HL-60/S4 (cell line): ENCODE measurements around the gene CLIC3.

Experiments used
- in situ Hi-C: fragments of 300-500 bp; cut with MboI; formaldehyde crosslinking; loops from 2 replicates; pipeline ENCODE4 v1.14.3; 2022; ENCODE audit warnings: low sequenced_read_pairs

Gene CLIC3

GRCh38 chr9:136955202-136955942 is 41.0 kb downstream of the CLIC3 start:
- in situ Hi-C loops = no loop called here

GRCh38 chr9:136954270-136955083 is 41.9 kb downstream of the CLIC3 start:
- in situ Hi-C loops = no loop called here

- in situ Hi-C loops = no loop called here
Observed at GRCh38 chr9:136953771-136954269, 42.5 kb downstream of the CLIC3 start.

DNA sequence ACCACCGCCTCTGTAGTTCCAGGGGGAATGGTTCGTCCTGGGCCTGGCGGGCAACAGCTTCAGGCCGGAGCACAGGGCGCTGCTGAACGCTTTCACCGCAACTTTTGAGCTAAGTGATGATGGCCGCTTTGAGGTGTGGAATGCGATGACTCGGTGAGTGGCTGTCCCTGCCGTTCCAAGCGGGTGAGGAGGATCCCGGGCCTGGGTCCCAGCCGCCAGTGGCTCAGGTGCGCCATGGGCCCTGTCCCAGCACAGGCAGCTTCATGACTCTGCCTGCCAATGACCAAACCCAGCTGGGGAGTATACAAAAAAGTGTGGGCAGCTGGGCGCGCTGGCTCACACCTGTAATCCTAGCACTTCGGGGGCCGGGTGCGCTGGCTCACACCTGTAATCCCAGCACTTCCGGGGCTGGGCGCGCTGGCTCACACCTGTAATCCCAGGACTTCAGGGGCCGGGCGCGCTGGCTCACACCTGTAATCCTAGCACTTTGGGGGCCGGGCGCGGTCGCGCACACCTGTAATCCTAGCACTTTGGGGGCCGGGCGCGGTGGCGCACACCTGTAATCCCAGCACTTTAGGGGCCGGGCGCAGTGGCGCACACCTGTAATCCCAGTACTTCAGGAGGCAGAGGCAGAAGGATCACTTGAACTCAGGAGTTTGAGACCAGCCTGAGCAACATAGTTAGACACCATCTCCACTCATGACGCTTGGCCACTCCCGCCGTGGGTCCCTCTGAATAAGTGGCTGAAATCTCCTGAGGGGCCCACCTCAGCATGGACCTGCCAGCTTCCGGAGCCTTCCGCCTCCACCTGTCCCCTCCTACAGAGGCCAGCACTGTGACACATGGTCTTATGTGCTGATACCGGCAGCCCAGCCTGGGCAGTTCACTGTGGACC is 43.2 kb downstream of the CLIC3 start:
- in situ Hi-C loops = no loop called here

GRCh38 chr9:136952321-136952850 is 44.0 kb downstream of the CLIC3 start:
- in situ Hi-C loops = no loop called here

GRCh38 chr9:136951541-136952320 is 44.6 kb downstream of the CLIC3 start, which contains the start of gene LCN12:
Gene LCN12, plus strand, starts transcription at chr9:136952273. Its CDS starts 55 bp downstream, at chr9:136952328.
- in situ Hi-C loops = no loop called here

DNA sequence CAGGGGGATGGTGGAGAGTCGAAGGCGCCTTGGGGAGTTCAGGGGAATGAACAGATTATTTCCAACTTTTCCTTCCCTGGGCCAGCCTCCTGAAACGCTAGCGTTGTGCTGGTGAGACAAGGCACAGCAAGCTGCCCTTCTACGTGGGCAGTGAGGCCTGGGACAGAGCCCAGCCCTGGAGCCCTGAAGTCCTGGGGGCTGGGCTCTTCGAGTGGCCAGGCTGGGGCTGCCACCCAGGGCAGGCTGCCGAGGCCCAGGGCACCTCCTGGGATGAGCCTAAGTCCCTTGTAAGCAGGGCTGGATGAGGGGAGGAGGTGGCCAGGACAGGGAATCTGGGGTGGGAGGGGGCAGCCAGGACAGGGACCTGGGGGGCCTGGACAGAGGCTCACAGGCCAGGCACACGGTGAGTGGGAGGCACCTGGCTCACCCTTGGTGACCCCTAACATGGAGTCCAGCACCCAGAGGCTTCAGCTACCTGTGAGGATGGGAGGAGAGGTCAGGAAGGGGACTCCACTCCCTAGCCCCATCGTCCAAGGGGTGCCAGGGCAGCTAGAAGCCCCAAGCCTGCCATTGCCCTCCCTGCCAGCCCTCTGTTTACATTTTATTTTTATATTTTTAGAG is 45.6 kb downstream of the CLIC3 start:
- in situ Hi-C loops = no loop called here

DNA sequence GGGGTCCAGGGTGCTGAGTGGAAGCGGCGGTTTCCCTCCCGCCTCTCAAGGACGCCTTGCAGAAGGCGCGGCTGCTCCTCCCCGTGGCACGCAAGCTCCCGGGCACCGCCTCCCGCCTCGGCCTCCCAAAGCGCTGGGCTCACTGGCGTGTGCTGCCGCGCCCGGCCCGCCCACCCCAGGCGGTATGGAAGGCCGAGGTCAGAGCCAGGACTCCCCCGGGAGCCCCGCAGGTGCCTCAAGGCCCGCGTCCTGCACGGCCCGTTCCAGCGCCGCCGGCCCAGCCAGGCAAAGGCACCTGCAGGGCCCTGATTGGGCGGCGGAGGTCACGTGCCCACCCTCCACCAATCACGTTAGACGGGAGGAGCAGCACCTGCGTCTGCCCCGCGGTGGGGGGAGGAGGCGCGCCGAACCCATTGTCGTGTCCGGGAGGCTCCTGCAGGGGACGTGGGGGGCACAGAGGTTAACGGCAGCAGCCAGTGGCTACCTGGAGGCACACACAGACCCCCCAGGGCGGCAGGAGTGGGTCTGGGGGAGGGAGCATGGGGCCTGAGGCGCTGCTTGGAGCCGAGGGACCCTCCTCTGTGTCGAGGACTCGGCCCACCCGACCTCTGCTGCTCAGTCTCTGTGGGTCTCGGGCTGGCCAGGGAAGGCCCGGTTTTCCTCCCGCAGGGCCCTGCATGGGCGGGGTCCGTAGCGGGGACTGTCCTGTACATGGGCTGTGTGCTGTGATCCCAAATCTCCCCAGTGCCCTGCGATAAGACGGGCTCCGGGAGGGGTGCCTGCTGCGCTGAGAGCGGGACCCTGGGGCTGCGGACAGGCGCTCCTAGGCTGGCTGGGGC is 46.3 kb downstream of the CLIC3 start:
- in situ Hi-C loops = no loop called here

DNA sequence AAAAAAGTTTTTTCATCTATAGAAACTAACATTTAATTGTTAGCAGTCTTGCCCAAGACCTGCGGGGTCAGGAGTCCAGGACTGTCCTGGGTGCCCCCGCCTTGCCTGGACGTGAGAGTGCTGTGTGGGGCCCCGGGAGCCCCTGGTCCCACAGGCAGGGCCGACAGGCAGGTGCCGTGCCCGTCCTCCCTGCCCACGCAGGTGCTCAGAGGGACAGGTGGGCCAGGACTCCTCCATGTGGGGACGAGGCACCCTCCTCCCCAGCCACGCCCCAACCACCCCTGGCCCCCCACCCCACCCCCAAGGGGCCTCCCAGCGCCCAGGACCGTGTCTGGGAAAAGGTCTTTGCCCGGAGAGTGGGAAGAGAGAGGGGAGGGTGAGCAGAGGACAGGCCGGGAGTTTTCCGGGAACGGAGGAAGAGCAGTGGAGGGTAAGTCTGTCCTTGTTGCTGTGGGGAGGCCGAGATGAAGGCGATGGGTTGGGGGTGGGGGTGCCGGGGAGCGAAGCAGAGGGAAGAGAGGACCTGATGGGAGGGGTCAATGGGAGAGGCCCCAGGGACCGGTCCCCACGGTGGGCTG is 47.0 kb downstream of the CLIC3 start:
- in situ Hi-C loops = no loop called here

DNA sequence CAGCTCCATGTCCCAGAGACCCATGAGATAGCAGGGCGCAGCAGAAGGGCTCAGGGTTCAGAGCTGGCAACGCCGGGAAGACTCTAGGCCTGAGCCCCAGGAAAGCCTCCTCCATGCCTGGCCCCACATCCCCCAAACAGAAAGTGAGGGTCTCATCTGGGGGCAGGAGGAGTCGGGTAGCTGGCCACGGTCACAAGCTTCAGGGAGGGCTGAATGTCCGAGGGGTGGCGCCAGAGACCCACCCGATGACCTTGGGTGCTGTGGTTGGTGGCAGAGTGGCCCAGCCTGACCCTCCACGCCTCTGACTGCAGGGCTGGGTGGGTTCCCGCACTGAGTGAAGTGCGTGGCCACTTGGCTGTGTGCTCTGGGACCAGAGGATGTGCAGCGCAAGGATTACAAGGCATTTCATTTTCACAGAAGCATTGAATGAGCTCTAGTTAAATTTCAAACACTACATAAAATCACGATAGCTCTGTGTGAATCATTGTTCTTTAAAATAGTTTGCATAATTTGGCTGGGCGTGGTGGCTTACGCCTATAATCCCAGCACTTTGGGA is 48.3 kb downstream of the CLIC3 start:
- in situ Hi-C loops = no loop called here

GRCh38 chr9:136947028-136947891 is 49.1 kb downstream of the CLIC3 start:
- in situ Hi-C loops = no loop called here

DNA sequence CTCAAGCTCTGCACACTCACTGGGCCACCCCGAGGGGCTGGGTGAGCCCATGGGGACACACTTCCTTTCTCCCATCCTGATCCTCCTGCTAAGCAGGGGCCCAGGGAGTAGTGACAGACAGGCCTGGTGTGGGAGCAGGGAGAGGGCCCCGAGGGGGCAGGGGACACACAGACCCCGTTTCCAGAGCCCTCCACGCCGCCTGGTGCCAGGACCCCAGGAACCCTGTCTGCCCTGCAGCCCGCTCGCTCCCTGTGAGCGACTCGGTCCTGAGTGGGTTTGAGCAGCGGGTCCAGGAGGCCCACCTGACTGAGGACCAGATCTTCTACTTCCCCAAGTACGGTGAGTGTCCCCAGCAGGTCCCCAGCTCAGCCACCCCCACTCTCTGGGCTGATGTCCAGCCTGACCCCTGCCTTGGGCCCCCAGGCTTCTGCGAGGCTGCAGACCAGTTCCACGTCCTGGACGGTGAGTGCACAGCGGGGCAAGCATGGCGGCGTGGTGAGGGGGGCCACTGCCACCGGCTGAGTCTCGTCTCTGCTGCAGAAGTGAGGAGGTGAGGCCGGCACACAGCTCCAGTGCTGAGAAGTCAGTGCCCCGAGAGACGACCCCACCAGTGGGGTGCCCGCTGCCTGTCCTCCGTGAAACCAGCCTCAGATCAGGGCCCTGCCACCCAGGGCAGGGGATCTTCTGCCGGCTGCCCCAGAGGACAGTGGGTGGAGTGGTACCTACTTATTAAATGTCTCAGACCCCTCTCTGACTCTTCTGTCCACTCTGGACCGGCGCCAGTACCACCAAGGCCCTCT is 49.9 kb downstream of the CLIC3 start:
- in situ Hi-C loops = no loop called here

GRCh38 chr9:136945333-136946227 is 50.8 kb downstream of the CLIC3 start:
- in situ Hi-C loops = no loop called here
